ENCODE results near the gene TTC6.
"Not testable (repeated sequence)": the region's sequence is repeated elsewhere in the genome, so short reads cannot be mapped to it uniquely, and the experiment has no call there.

TTC6 gene, protein sequence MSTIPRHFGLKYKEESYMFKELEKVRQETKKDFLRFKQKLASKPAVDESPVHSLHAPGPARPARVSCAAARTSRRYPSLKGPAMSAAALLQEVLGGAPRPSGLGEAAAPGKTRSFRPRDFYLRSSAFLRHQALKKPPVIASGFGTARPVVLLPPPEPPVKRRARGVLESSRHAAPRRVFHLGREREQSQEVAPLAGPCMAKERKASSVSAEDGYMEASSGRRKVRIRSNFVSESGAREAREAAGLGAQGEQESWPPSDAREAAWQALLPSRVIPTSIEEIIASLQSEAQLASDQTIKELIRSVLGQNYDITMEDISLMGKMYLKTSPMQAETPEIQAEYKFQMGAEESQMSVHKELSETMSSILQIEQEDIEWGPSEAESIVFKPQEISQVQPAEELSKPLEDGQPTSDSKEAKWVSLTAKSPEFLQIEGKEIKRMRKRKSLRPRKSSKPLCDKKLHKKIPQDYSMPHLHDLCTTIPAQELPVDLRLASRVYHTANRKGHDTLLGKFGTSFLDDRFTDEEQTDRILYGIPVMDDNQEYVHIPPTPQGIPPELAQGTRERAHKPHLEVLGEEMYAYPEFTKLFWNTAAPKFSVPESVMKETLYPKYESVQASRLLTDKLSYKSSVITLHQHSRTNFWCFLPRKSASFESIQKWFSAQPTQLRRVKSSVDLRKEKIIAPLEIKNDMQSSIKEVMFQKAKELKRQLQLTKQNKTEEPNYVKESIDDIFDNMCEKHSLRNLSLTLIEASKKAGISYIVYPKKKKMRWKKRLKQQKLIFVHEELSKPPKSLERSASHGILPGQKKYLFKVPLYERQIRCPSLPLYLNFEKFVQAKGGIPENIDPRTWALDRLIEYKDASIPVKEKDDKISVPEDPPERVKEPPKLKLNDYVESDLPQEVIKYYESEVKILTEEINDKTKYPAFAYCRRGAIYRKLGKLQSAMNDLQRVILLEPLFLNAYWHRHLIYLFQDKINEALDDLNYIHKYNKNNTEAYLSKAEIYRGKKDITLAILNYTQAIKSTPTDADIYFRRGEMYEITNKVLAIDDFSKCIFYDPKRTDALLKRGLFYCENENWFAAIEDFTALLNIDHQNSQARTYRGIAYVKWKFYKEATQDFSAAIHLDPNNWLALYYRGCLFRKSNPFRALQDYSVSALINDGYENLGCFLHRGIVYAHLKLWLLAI (N-terminal part only)

DNA sequence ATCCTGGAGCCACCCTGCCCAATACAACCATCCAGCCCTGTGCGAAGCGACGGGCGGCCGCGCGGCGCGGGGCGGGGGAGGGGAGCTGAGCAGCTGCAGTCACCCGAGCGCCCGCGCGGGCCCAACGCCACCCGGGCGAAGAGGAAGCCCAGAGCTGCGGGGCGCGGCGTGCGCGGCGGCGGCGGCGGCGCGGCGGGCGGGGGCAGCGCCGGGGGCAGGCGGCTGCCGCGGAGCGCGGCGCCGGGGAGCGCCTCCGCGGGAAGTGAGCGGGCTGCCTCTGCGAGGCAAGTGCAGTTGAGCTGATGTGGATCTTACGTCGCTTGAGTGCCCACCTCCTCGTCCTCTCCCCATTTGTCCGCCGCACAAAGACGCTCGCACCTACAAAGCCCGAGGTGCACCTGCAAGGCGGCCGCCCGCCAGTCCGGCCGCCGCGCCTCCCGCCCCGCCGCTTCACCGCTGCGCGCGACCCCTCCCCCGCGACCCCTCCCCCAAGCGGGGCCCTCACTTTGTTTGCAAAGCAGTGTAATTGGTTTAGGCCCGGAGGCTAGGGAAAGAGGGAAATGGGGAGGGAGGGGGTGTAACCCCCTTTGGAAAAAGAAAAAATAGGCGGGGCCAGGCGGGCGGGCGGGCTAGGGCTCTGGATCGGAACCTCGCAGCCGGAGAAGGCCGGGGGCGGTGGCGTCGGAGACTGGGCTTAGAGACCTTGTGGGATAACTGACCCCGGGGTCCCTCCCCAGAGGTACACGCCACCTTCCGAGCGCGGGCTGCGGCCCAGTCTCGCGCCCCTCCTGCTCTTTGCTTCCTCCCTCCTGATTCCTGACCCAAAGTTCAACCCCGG, at the start of gene TTC6, which contains the start of gene FOXA1:
Gene TTC6, plus strand, starts transcription at position 659 of the 838 bp plus-strand sequence. CDS start 26,436 bp downstream, outside the sequence.
Gene FOXA1, minus strand, starts transcription at position 279 of the 838 bp plus-strand sequence. Its CDS starts 277 bp downstream, at position 2.
- no peak for DNase-seq (ENCODE audit: low spot score)

DNA sequence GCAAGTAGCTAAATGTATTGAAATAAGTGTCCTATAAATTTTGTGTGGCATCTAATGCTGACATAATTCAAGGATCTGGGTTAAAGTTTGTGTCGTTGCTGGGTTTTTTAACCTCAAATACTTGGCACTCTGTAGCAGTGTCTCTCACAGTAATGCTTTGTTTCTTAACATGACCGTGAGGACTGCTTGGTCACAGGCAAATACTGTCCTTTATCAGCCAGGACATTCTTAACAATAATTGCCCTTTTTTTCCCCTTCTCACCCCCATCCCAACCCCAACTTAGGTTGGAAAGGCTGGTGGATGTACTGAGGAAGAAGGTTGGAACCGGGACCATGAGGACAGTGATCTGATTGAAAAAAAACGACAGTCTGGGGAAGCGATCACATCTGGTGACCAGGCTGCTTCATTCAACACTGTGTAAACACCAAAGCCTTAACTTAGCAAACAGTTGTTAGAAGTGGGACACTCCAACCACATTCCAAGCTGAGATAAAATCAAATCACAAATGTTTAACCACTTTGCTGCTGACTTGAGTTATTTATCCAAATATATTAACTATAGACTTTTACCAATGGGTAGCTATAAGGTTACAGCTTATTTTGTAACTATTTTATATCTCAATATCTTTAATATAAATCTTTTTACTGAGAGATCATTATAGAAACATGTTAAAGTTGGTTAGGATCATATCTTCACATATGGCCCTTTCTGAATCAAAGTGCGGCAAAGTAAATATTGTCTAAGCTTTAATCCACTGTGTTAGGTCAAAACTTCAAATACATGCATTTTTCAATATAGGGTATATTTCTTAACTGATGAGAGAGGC, 48.6 kb upstream of the TTC6 start:
- DNase-seq (ENCODE audit: low spot score): no peak

DNA sequence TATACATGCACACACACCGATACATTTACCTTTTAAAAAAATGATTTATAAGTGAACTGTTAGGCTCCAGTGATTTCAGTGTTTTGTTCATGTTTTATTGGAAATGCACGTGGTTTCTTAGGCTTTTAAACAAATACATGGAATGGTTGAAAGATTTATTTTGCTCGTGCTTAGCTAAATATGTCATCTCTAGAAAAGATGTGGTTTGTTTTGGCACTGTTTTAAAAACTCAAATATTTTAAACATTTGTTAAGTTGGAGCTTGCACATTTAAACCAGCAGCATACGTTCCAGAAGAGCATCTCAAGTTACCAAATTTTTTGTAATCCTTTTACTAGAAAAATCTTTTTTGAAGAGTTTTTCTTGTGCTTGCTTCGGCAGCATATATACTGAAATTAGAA, 44.9 kb upstream of the TTC6 start:
- no peak for DNase-seq (ENCODE audit: low spot score)

DNA sequence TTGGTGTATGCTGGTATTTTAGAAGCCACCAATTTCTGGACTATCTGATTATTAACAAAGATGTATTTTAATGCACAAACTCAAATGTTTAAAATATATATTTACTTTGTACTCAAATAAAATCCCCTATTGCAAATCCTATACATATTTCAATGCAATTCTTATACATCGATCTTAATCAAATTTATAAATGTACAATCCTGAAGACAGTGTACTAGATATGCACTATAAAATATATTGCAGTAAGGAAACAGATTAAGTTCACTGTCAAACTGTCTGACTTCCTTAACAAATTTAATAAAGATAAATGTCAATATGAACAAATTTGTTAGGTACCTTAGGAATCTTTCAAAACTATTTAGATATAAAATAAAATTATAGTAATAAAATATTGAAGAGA, 44.3 kb upstream of the TTC6 start:
- DNase-seq (ENCODE audit: low spot score): no peak

DNA sequence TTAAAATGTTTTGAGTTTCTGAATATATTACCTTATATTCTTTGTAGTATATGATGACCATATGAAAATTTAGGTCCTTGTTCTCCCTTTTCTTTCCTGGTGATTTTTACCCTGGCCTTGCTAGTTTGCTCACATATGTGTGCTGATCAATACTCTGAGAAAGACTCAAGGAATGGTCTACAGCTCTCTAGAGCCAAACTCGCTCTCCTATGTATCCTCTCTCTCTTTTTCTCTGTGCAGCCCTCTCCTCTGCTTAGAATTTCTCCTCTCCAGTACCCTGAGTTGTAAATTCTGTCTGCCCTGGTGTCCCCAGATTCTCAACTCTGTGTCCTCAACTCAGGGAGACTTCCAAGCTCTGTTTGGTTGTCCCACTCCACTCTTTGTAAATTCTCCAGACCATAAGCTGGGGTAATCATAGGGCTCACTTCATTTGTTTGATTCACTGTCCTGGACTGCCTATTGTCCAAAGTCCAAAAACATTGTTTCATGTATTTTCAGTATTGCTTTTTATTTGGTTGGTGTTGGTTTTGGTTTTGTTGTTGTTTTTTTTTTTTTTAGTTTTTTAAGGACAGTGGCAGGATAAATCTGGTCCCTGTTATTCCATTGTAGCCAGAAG, 41.4 kb upstream of the TTC6 start:
- DNase-seq (ENCODE audit: low spot score): no peak

DNA sequence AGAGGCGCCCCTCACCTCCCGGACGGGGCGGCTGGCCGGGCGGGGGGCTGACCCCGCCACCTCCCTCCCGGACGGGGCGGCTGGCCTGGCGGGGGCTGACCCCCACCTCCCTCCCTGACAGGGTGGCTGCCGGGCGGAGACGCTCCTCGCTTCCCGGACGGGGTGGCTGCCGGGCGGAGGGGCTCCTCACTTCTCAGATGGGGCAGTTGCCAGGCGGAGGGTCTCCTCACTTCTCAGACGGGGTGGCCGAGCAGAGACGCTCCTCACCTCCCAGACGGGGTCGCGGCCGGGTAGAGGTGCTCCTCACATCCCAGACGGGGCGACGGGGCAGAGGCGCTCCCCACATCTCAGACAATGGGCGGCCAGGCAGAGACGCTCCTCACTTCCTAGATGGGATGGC, 39.8 kb upstream of the TTC6 start:
- not testable (repeated sequence) for DNase-seq (ENCODE audit: low spot score)

DNA sequence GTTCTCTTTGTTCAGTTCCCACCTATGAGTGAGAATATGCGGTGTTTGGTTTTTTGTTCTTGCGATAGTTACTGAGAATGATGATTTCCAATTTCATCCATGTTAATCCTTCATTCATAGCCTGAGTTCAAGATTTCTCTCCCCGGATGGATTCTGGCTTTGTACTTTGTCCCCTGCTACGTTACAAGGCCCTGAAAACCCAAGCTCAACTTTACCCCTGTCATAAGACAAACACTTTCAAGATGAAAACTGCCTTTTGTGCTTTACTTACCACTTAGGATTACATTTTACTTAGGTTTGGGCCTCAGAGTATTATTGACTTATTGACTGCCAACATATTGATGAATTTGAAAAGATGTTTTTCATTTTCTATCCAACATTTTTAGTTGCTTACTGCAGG, 36.7 kb upstream of the TTC6 start:
- no peak for DNase-seq (ENCODE audit: low spot score)

DNA sequence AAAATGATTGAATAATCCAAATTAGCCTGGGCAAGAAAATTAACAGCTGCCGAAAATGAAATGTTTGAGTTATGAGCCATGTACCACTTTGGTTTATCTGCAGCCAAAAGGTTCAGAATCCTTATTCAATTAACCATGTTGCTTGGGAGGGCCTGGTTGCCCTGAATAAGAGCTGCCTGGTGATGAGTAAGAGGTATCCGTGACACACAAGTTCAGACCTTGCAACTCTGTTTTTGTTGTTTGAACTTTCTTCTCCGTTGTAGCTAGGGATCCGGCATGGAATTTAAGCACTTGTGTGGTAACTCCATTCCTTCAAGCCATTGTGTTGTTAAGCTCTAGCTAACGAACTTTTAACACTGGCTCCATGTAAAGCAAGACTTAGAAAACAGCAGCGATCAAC, 36.0 kb upstream of the TTC6 start:
- no peak for DNase-seq (ENCODE audit: low spot score)

DNA sequence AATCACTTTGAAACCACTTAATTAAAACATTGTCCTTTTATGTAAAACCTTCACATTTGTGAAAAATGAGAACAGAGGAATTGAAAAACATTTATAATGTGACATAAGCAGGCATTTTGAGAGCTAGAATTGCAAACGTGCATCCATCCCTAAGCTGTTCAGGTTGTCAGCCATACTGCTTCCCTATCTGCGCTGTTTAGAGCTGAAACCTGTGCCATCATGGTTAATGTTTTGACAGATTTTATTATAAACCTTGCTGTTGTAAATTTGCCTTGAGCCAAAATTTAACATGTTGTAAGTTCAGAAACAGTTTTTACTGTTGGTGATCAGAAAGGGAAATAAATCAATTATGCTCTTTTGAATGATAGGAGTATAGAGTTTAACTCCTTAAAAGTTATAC, 32.2 kb upstream of the TTC6 start:
- DNase-seq (ENCODE audit: low spot score): no peak

DNA sequence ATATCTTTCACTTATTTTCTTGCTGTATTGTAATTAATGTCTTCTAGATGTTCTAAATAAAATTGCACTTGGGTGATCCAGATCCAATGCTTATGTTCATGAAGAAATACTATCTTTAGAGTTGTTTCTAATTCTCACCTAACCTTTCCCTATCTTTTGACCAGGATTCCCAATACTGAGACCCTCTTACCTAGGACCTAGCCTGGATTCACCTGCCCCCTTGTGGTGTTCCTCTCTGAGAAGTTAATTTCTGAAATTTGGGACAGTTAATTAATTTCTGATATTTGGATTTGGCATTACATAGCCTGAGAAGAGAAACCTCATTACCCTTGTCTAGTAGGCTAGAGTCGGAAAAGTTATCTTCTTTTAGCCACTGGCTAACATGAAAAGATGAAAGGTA, 29.9 kb upstream of the TTC6 start:
- no peak for DNase-seq (ENCODE audit: low spot score)

DNA sequence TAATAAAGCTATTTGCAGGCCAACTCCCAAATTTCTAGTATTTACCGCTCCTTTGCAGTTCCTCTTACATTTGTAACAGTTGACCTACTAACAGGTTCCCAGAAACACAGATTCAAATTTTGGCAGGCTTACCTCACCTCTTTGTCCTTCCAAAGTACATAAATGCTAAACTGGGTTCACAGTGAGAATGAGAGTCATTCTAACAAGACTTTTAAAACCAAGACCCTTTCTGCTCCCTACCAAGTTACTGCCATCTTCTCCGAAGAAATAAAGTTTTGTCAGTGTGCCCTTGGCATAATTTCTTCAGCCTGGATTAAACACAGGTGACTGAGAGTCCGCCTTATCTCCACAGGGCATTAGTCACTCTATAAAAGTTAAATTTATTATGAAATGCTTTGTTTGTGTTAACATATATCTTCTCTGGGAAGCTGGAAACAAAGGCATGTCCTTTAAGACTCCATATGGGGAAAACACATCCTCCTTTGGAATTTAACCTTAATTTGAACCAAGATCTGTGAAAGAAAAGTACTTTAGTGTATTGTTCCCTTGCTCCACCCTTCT, 28.5 kb upstream of the TTC6 start:
- DNase-seq (ENCODE audit: low spot score): no peak

DNA sequence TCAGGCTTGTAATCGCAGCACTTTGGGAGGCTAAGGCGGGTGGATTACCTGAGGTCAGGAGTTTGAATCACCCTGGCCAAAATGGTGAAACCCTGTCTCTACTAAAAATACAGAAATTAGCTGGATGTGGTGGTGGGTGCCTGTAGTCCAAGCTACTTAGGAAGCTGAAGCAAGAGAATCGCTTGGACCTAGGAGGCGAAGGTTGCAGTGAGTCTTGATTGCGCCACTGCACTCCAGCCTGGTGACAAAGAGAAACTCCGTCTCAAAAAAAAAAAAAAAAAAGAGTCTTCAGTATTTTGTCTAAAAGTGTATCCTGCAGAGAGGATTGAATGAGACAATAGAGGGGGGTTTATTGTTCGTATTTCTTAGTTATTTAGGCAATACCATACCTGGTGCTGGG, 25.7 kb upstream of the TTC6 start:
- DNase-seq (ENCODE audit: low spot score): no peak

DNA sequence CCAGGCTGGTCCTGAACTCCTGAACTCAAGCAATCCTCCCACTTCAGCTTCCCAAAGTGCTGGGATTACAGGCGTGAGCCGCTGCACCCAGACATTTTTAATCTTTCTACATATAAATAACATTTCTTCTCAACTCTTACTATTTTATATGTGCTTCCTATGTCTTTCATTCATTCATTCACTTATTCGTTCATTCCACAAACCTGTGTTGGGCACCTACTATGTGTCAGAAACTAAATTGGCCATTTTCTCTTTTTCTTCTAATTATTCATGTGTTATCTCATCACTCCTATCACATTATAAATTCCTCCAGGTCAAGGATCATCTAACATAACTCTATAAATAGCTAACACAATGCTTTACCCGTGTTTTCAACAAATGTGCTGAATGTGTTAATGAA, 24.0 kb upstream of the TTC6 start:
- no peak for DNase-seq (ENCODE audit: low spot score)

DNA sequence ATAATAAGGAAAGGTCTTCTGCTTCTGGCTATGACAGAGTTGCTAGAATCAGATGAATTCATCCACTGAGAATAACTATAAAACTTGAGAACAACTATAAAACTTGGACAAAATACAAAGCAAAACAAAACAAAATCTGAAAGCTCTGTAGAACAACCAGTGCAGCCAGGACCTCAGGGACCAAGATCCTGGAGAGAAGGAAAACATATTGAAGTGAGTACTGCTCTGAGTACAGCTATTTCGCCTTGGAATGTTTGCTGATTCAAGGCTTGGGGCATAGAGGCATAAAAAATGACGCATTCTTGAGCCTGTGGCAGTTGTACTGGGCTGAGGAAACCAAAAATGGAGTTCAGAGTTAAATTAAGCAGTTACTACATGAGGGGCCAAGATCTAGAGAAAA, 22.1 kb upstream of the TTC6 start:
- DNase-seq (ENCODE audit: low spot score): no peak

DNA sequence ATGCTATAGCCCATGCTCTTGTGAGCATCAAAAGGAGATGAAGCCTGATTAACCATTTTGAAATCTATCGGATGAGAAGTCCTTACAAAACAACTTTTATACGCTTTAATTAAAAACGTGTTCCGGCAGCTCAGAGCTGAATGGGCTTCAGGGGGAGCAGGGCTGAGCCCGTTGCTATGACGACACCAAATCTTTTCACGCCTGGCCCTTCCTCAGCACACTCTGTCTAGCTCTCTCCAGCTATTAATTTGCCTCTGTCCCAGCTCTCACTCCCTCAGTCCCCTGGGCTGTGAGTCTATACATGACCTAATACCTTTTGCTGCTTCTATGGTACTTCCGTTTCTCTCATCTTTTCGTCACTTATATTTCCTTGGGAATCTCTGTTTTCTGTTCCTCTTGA, 16.2 kb upstream of the TTC6 start:
- no peak for DNase-seq (ENCODE audit: low spot score)

DNA sequence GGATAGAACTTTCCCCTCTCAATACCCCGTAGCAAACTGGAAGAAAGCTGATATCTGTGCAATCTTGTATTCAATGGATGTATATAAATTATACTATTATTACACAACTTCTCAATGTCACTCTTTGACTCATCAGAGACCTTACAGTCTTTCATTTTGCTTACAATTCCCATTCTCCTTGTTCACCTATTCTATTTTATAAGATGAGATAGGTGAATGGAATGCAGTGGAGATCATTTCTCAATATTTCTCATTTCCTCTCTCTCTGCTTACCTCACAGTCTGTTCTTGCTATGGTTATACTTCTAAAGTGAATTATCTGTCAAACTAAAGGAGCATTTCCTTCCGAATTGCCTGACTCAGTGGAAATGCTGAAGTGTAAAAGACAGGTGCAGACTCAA, 15.3 kb upstream of the TTC6 start:
- DNase-seq (ENCODE audit: low spot score): no peak

DNA sequence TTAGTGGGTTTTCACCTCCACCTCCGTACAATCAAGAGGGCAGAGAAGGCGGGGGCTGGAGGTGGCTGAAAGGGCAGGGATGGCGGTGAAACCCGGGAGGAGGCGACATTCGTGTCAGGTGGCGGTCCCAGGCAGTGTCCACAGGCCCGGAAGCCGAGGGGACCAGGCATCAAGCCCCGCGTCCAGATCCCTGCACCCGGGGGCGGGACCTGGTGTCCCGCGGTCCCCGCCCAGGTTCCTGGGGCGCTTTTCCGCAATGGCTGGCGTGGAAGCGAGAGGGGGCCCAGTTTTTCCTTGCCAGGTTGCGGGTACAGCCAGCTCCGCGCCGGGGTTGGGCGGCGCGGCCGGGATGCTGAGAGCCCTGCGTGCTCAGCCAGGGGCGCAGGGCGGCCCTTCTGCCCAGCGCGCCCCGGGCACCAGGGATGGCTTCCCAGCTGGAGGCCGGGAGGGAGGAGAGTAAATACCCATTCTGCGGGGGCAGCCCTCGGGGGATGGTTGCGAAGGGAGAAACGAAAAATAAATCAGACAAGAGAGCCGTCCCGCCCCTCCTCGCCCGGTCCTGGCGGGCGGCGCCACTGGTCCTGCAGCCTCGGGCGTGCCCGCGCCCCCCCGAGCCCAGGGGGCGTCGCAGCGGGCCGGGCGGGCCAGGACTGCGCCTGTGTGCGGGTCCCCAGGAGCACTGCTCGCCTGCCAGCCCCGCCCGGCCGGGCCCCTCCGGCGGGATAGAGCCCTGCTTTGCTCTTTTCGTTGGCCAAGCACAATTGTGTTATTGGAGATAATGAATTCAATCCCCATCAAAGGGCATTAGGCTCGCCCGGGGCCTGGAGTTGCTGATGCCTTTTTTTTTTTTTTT, 11.8 kb upstream of the TTC6 start:
- DNase-seq (ENCODE audit: low spot score): no peak

DNA sequence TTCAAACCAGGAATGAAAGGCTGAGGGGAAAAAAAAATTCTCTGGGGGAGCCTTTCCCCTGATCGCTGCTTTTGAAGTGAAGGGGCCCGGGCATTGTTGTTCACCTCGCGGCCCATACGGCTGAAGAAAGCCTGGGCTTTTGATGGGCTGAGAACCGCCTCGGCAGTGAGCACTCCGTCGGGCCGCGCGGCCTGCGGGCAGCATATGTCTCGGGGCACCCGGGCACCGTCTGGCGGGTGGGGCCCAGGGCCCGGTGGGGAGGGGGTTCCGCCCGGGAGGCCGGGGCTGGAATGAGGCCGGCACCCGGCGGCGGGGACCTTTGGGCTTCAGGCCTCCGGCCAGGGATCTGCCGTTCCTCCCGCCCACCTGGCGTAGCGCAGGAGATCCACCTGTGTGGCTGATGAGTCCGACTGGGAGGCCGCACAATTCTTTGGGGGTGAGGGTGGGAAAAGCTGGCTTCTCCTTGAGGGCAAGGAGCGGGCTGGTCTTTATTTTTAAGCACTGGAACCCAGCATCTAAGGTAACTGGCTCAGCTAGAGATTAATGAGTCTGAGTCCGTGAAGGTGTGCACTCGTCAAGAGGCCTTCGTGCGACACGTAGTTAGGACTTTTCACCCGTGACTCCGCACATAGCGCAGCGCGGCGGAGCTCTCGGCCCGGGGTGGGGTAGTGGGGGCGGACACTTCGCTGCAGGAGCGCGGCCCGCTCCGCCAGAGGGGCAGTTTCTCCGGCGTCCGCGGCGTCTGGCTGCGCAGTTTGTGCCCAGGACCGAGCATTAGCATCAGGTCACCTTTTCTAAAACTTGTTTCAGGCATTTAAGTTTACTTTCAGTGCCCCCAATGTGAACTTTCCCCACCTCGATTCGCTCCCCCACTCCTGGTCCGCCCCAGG, 11.0 kb upstream of the TTC6 start:
- no peak for DNase-seq (ENCODE audit: low spot score)
